Thyroid gland (tissue), 4 donors: ENCODE results near the gene FHIT. TPM values are rescaled to one million over a fixed set of nuclear protein-coding genes. Genes with fewer than 3 reads are reported as not detected.

Source experiments
- DNase-seq, 2 donors: peaks; one replicate each; pipeline ENCODE4 v3.0.0-alpha.2; 2019
- H3K27ac ChIP-seq, 3 donors: fragments of 200-600 bp; sonication (generic); 1 replicate in 2 of 3; 2 replicates in 1 of 3; pipeline ENCODE4 v1.5.1; 2016 to 2019; ENCODE audit warnings: mild to moderate bottlenecking in 1 of 3, moderate library complexity in 1 of 3
- H3K27me3 ChIP-seq: fragments of 200-600 bp; sonication (generic); one replicate; pipeline ENCODE4 v1.5.1; 2019
- H3K36me3 ChIP-seq, 2 donors: fragments of 200-600 bp; sonication (generic); one replicate each; pipeline ENCODE4 v1.5.1; 2016 to 2019
- H3K4me1 ChIP-seq, 2 donors: fragments of 200-600 bp; sonication (generic); one replicate each; pipeline ENCODE4 v1.5.1; 2017 to 2019
- H3K4me3 ChIP-seq, 3 donors: fragments of 200-600 bp; sonication (generic); replicated peaks in 1 of 3; 1 replicate in 2 of 3; 2 replicates in 1 of 3; pipeline ENCODE4 v1.5.1; 2016; ENCODE audit warnings: mild to moderate bottlenecking in 1 of 3
- H3K9me3 ChIP-seq: fragments of 200-600 bp; sonication (generic); one replicate; pipeline ENCODE4 v1.5.1; 2017
- POLR2A ChIP-seq, 2 donors: fragments of 450-650 bp; IDR thresholded peaks; one replicate each; pipeline ENCODE4 v1.6.1; 2017; ENCODE audit warnings: antibody characterized with exemption in 2 of 2, mild to moderate bottlenecking in 2 of 2, moderate library complexity in 1 of 2
- WGBS, 2 donors: methylation state at CpG; one replicate each; pipeline ENCODE4 v1.1.5; 2017; 5-methylcytosine and 5-hydroxymethylcytosine counted together
- intact Hi-C: fragments of 100-400 bp; cut with DNase I; formaldehyde crosslinking; loops from one replicate; pipeline ENCODE4 v1.15.1; 2023
- total RNA-seq, 4 donors: library from RNA; depleted of rRNA; stranded (reverse); fragments of >200 nt; gene quantifications; one replicate each; pipeline ENCODE4 v1.2.3, GENCODE V29; 2016
- TF ChIP-seq, protein P1 (sequence below), 6 experiments: fragments of 200-600 bp in 3 of 6; fragments of 450-650 bp in 3 of 6; sonication (generic) in 3 of 6; IDR thresholded peaks; one replicate each; pipeline ENCODE4 v1.5.1; 2016 to 2019; ENCODE audit warnings: antibody characterized with exemption in 6 of 6, mild to moderate bottlenecking in 2 of 6, inconsistent platforms in 1 of 6, moderate library complexity in 1 of 6

The FHIT gene
- total RNA-seq, 4 donors from 2014 or later = 12.2 to 18.9 (median 16.2) TPM

DNA sequence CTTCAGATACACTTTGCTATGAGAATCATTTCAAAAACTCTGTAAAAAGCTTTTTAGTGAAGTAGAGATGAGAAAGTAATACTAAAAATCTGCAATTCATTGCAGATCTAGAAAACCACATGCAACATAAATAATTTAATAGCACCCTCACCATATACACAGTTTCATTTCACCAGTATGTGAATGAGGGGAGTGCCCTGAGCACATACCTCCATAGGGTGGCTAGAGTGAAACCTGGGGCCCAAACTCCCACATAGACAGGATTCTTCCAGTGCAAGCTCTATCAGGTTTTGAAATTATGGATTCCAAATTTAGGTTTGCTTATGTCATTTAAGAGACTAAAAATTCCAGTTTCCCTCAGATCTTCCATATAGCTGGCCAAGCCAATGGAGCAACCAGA lies 1228.1 kb downstream of the FHIT start:
- Histone ChIP-seq H3K27ac (no peak overlapping the region), H3K4me1 (no peaks in the 10 kb centered on the region), H3K4me3 (no peak overlapping the region), H3K9me3 (no peaks in the 10 kb centered on the region), H3K36me3 (no peaks in the 10 kb centered on the region), H3K27me3 (no peaks in the 10 kb centered on the region)
- intact Hi-C loops = no loop called here
- TF ChIP-seq, protein P1, sequence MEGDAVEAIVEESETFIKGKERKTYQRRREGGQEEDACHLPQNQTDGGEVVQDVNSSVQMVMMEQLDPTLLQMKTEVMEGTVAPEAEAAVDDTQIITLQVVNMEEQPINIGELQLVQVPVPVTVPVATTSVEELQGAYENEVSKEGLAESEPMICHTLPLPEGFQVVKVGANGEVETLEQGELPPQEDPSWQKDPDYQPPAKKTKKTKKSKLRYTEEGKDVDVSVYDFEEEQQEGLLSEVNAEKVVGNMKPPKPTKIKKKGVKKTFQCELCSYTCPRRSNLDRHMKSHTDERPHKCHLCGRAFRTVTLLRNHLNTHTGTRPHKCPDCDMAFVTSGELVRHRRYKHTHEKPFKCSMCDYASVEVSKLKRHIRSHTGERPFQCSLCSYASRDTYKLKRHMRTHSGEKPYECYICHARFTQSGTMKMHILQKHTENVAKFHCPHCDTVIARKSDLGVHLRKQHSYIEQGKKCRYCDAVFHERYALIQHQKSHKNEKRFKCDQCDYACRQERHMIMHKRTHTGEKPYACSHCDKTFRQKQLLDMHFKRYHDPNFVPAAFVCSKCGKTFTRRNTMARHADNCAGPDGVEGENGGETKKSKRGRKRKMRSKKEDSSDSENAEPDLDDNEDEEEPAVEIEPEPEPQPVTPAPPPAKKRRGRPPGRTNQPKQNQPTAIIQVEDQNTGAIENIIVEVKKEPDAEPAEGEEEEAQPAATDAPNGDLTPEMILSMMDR (IDR thresholded peaks at IDR 0.05) = no peak
- no peak for TF ChIP-seq POLR2A (IDR thresholded peaks at IDR 0.05)
- DNase-seq = no peak

DNA sequence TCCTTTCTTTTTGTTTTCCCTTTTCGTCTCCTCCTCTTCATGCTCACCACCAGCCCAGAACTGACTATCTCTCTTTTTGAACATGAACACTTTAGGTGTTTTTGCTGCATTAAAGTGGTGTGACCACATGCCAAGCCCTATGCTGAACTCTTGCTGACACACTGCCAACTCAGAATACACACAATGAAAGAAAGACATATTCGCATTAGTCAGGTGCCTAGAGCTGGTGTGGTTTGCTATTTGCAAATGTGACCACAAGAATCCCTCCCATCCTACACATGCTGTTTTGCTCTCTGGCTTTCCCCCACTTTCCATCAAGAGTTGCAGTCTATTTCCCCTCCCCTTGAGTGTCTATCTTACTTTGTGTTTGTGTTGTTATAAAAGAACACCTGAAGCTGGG lies 1233.6 kb downstream of the FHIT start:
- no peaks in the 10 kb centered on the region for H3K4me1 ChIP-seq
- H3K9me3 ChIP-seq = no peaks in the 10 kb centered on the region
- no peak for DNase-seq
- no peak overlapping the region for H3K4me3 ChIP-seq
- H3K27ac ChIP-seq = no peak overlapping the region
- intact Hi-C loops = no loop called here
- TF ChIP-seq, protein P1 (IDR thresholded peaks at IDR 0.05) = no peak
- TF ChIP-seq POLR2A (IDR thresholded peaks at IDR 0.05) = no peak
- H3K36me3 ChIP-seq = no peaks in the 10 kb centered on the region
- WGBS, 2 donors = 77 to 79% methylated on average over 2 of the region's 2 CpGs
- H3K27me3 ChIP-seq = no peaks in the 10 kb centered on the region

DNA sequence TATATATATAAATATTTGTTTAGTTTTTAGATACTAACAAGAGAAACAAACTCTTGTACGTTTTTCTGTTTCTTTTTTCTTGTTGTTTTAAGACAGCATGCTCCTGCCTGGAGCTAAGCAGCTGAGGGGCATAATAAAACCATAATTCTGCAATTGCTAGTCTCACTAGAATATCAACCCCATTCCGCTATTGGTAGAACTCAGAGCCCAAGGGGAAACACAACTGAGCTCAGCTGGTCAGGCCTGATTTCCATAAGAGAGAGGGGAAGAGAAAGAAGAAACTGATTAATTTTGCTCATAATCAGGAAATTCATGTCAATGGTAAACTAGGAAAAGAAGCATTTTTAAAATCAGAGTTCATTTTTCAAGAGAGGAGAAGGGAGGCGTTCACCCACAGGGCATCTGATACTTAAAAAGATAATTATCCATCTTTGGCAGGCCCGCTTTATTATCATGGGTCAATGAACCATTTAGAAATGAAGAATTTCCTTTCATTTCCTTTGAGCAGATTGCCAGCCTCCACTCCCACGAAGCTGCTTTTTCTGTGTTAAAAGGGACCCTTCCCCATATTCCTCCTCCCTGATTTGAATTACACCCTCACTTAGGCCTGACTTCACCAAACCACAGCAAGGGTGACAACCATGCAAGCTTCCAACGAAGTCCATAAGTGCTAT lies 1236.1 kb downstream of the FHIT start:
- Histone ChIP-seq H3K4me1 (peaks cover 0 to 4% of the 10 kb centered on the region in 2 donors), H3K9me3 (no peaks in the 10 kb centered on the region), H3K27me3 (no peaks in the 10 kb centered on the region), H3K36me3 (no peaks in the 10 kb centered on the region), H3K4me3 (no peak overlapping the region), H3K27ac (no peak overlapping the region)
- DNase-seq = no peak
- 84% methylated on average over 6 of the region's 6 CpGs for WGBS, 2 donors
- TF ChIP-seq, protein P1 (IDR thresholded peaks at IDR 0.05) = no peak
- TF ChIP-seq POLR2A (IDR thresholded peaks at IDR 0.05) = no peak
- intact Hi-C loops = no loop called here

DNA sequence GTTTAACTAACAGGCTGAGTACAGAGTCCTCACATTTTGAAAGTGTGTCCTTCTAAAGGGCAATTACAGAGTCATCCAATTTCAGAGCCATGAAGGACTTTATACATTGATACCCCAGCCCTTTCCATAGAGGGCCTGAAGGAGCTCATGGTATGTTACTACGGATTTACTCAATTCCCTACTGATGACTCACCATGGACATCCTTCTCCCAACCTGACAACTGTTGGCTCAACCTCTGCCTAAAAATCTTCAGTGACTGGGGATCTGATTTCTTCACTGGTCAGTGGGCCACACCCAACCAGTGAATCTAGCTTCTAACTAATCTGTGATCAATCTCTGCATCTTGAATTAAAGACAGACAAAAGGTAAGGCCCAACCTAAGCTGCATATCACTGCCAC lies 1238.0 kb downstream of the FHIT start:
- TF ChIP-seq, protein P1 (IDR thresholded peaks at IDR 0.05) = no peak
- TF ChIP-seq POLR2A (IDR thresholded peaks at IDR 0.05) = no peak
- Histone ChIP-seq H3K9me3 (no peaks in the 10 kb centered on the region), H3K36me3 (no peaks in the 10 kb centered on the region), H3K4me1 (peaks cover 0 to 4% of the 10 kb centered on the region in 2 donors), H3K27me3 (no peaks in the 10 kb centered on the region), H3K27ac (no peak overlapping the region), H3K4me3 (no peak overlapping the region)
- intact Hi-C loops = no loop called here
- DNase-seq = no peak
- WGBS, 2 donors = 85 to 92% methylated on average over 1 of the region's 1 CpG

DNA sequence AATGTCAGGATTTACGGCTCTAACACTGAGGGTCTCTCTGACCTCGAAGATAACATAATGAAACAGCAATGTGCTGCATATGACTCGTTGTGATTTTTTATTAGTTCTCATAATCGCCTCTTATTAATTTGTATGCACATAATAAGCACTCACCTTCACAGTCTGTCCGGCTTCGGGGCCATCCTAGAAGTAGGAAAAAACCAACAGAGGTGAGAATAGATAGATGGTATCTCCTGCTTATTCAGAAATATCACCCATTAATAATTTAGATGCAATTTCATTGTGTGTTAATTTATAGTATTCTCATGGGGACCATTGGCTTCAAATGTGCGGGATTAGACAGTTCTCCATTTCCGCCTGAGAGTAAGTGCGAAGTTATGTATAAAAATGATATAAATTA lies 1240.0 kb downstream of the FHIT start:
- H3K9me3 ChIP-seq = no peaks in the 10 kb centered on the region
- H3K27me3 ChIP-seq = no peaks in the 10 kb centered on the region
- H3K4me1 ChIP-seq = peaks cover 0 to 4% of the 10 kb centered on the region in 2 donors
- TF ChIP-seq, protein P1 (IDR thresholded peaks at IDR 0.05) = no peak
- no peak for TF ChIP-seq POLR2A (IDR thresholded peaks at IDR 0.05)
- no peak overlapping the region for H3K4me3 ChIP-seq
- intact Hi-C loops = no loop called here
- 91 to 94% methylated on average over 9 of the region's 9 CpGs for WGBS, 2 donors
- no peak overlapping the region for H3K27ac ChIP-seq
- DNase-seq = no peak
- no peaks in the 10 kb centered on the region for H3K36me3 ChIP-seq
